NCI-H446 (cell line): ENCODE data around the gene FGF14.
"Not testable (repeated sequence)": the region's sequence is repeated elsewhere in the genome, so short reads cannot be mapped to it uniquely, and the experiment has no call there.

ENCODE experiments used
- DNase-seq, 2 experiments: peaks; one replicate each; lab custom pipeline; 2025; lab: John Stamatoyannopoulos, UW

FGF14 gene

GRCh38 chr13:102195566-102196462, 206.0 kb downstream of the FGF14 start:
- DNase-seq = no peak

- no peak for DNase-seq
These were observed 209.0 kb downstream of the FGF14 start for GRCh38 chr13:102192858-102193257.

GRCh38 chr13:102191951-102192502, 209.8 kb downstream of the FGF14 start:
- no peak for DNase-seq

- DNase-seq = no peak
These were observed 210.9 kb downstream of the FGF14 start for GRCh38 chr13:102190930-102191329.

GRCh38 chr13:102187313-102187712, 214.5 kb downstream of the FGF14 start:
- DNase-seq = no peak

GRCh38 chr13:102185375-102185984, 216.4 kb downstream of the FGF14 start:
- DNase-seq = no peak

GRCh38 chr13:102183509-102184182, 218.2 kb downstream of the FGF14 start:
- no peak for DNase-seq

- DNase-seq = no peak
These were observed 219.7 kb downstream of the FGF14 start for GRCh38 chr13:102182170-102182569.

GRCh38 chr13:102177431-102177830, 224.4 kb downstream of the FGF14 start:
- no peak for DNase-seq

GRCh38 chr13:102176846-102177245, 225.0 kb downstream of the FGF14 start:
- DNase-seq = no peak

- no peak for DNase-seq
These were observed 229.4 kb downstream of the FGF14 start for GRCh38 chr13:102172406-102172805.

GRCh38 chr13:102170305-102170704, 231.5 kb downstream of the FGF14 start:
- DNase-seq = no peak

GRCh38 chr13:102169471-102170015, 232.3 kb downstream of the FGF14 start:
- no peak for DNase-seq

- no peak for DNase-seq
These were observed 249.1 kb downstream of the FGF14 start for GRCh38 chr13:102152790-102153189.

- DNase-seq = no peak
These were observed 254.5 kb downstream of the FGF14 start for GRCh38 chr13:102147353-102147752.

- no peak for DNase-seq
These were observed 256.1 kb downstream of the FGF14 start for GRCh38 chr13:102145750-102146149.

GRCh38 chr13:102142473-102142826, 259.4 kb downstream of the FGF14 start:
- DNase-seq = no peak

- peak in 1 of 2 experiments; percentile 57 for DNase-seq
These were observed 260.0 kb downstream of the FGF14 start for GRCh38 chr13:102141625-102142472.

- DNase-seq = no peak
These were observed 262.2 kb downstream of the FGF14 start for GRCh38 chr13:102139626-102140025.

- DNase-seq = no peak
These were observed 263.1 kb downstream of the FGF14 start for GRCh38 chr13:102138635-102139190.

- DNase-seq = not testable (repeated sequence)
These were observed 263.9 kb downstream of the FGF14 start for GRCh38 chr13:102137904-102138303.
